HL-60 (cell line): Measurements from ENCODE around the gene IFT43.

Experiments
- DNase-seq, 2 experiments: peaks; one replicate each; pipeline ENCODE4 v3.0.0-alpha.2; 2010 to 2020; ENCODE audit warnings: low read depth in 1 of 2, low spot score in 1 of 2
- H3K27ac ChIP-seq: fragments of 250-450 bp; sonication (Bioruptor Pico); replicated peaks from 2 replicates; pipeline ENCODE4 v1.5.1; 2020; ENCODE audit warnings: mild to moderate bottlenecking, moderate library complexity
- H3K27me3 ChIP-seq: fragments of 250-450 bp; sonication (Bioruptor Pico); 2 replicates; pipeline ENCODE4 v1.5.1; 2021; ENCODE audit warnings: mild to moderate bottlenecking, moderate library complexity; ENCODE audit not compliant: insufficient read depth, poor library complexity, severe bottlenecking
- H3K4me3 ChIP-seq: replicated peaks from 2 replicates; pipeline ENCODE4 v1.5.1; 2011; ENCODE audit warnings: mild to moderate bottlenecking, control low read depth, low read length; ENCODE audit not compliant: insufficient read depth
- GABPA ChIP-seq: IDR thresholded peaks from 2 replicates; pipeline ENCODE4 v1.6.1; 2012; ENCODE audit warnings: low read depth
- POLR2AphosphoS5 ChIP-seq: IDR thresholded peaks from 2 replicates; pipeline ENCODE4 v1.6.1; 2012; ENCODE audit warnings: low read depth
- REST ChIP-seq: IDR thresholded peaks from 2 replicates; pipeline ENCODE4 v1.6.1; 2012; ENCODE audit warnings: low read depth; ENCODE audit not compliant: insufficient replicate concordance
- SPI1 ChIP-seq: IDR thresholded peaks from 2 replicates; pipeline ENCODE4 v1.6.1; 2012; ENCODE audit warnings: low read depth, mild to moderate bottlenecking, borderline replicate concordance
- TF ChIP-seq, protein P1 (sequence below): IDR thresholded peaks from one replicate; pipeline ENCODE4 v1.5.1; 2011; ENCODE audit warnings: low read length, control low read depth, inconsistent platforms; ENCODE audit not compliant: insufficient read depth

Gene IFT43

DNA sequence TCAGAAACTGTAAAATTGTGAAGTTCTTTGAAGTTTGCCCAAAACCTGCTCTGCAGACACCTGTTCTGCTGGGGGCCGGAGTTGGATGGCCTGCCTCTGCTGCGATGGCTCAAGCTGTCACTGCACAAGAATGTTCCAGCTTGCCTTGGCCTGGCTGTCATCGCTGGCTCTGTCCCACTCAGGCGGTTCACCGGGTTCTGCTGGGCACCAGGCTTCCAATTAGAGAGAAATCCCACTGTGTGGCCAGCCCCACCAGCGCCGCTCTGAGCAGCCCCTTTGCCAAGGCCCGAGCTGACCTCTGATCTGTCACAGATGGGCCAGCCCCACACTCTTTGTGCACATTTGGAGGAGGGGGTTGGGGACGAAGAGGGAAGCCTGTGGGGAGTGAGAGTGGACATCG lies 94.5 kb downstream of the IFT43 start:
- no peak overlapping the region for H3K4me3 ChIP-seq
- no peaks in the 10 kb centered on the region for H3K27me3 ChIP-seq
- H3K27ac ChIP-seq: no peak overlapping the region
- no peak for DNase-seq
- no peak for TF ChIP-seq POLR2AphosphoS5
- no peak for TF ChIP-seq REST
- TF ChIP-seq GABPA: no peak
- TF ChIP-seq, protein P1, sequence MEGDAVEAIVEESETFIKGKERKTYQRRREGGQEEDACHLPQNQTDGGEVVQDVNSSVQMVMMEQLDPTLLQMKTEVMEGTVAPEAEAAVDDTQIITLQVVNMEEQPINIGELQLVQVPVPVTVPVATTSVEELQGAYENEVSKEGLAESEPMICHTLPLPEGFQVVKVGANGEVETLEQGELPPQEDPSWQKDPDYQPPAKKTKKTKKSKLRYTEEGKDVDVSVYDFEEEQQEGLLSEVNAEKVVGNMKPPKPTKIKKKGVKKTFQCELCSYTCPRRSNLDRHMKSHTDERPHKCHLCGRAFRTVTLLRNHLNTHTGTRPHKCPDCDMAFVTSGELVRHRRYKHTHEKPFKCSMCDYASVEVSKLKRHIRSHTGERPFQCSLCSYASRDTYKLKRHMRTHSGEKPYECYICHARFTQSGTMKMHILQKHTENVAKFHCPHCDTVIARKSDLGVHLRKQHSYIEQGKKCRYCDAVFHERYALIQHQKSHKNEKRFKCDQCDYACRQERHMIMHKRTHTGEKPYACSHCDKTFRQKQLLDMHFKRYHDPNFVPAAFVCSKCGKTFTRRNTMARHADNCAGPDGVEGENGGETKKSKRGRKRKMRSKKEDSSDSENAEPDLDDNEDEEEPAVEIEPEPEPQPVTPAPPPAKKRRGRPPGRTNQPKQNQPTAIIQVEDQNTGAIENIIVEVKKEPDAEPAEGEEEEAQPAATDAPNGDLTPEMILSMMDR: no peak
- TF ChIP-seq SPI1: no peak

DNA sequence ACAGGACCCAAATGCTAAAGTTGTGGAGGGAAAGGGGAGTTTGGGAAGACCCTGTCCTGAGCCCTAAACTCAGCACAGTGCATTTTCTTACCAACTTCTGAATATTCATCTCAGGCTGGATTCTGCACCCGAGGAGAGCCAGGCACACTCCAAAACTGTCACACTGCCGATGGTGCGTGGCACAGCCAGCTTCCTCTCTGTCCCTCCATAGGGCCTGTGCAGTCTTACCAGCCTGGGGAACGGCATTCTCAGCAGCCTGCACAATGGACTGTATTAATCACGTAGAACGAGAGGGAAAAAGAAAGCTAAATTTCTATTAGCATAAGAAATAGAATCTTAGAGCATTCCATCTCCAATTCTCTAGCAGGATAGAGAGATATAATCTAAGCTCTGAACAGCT lies 94.9 kb downstream of the IFT43 start:
- TF ChIP-seq GABPA: no peak
- TF ChIP-seq SPI1: no peak
- TF ChIP-seq, protein P1: no peak
- no peak for TF ChIP-seq POLR2AphosphoS5
- no peak for TF ChIP-seq REST
- no peaks in the 10 kb centered on the region for H3K27me3 ChIP-seq
- H3K27ac ChIP-seq: no peak overlapping the region

GRCh38 chr14:76081642-76082041 lies 96.1 kb downstream of the IFT43 start:
- Histone ChIP-seq H3K27me3 (no peaks in the 10 kb centered on the region), H3K4me3 (no peak overlapping the region), H3K27ac (no peak overlapping the region)
- TF ChIP-seq POLR2AphosphoS5 (no peak), REST (no peak), GABPA (no peak)
- TF ChIP-seq, protein P1: no peak
- DNase-seq: no peak

More for the DNA sequence above, 94.9 kb downstream of the IFT43 start:
- no peak overlapping the region for H3K4me3 ChIP-seq
- no peak for DNase-seq
